GM18517 (cell line): Measurements from ENCODE around the gene DCST1.

Experiments
- ATAC-seq: cut with Tn5 transposase; IDR thresholded peaks from one replicate; pipeline ENCODE4 v1.9.1; 2021; ENCODE audit warnings: mild to moderate bottlenecking, moderate library complexity; ENCODE audit not compliant: unreplicated experiment

Gene DCST1

DNA sequence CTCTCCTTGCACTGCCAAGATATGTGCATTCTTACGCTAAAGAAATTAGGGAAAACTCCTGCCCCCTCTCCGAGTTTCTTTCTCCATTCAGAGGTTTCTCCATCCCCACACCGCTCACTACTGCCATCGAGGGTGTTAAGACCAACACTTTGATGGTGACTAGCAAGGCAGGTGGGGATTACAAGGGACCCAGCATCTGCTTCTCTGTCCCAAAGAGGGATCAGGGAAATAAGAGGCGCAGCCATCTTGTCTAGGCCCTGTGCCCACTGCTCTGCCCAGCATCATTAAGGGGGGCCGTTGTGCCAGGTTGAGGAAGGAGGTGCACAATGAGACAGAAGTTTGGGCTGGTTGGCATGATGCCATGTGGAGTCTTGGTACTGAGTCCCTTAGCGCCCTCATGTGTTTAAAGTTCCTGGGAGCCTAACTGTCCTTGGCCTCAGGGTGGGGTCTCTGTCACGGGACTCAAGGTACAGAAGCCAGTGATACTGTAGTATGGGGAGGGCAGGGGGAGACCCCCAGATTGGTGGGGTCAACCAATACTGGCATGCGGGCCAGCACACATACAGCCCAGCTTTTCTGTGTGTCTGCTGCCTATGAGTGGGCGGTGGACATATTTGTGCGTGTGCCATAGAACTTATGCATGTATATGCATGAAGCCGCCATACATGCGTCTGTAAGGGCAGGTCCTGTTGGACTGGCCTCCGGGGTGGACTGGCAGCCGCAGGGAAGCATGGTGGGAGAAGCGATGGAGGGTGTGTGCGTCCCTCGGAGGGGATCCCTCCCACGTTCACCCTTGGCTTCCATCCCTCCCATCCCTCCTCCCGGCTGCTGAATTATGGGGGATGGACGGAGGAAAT lies 50.5 kb downstream of the DCST1 start:
- no peak for ATAC-seq

DNA sequence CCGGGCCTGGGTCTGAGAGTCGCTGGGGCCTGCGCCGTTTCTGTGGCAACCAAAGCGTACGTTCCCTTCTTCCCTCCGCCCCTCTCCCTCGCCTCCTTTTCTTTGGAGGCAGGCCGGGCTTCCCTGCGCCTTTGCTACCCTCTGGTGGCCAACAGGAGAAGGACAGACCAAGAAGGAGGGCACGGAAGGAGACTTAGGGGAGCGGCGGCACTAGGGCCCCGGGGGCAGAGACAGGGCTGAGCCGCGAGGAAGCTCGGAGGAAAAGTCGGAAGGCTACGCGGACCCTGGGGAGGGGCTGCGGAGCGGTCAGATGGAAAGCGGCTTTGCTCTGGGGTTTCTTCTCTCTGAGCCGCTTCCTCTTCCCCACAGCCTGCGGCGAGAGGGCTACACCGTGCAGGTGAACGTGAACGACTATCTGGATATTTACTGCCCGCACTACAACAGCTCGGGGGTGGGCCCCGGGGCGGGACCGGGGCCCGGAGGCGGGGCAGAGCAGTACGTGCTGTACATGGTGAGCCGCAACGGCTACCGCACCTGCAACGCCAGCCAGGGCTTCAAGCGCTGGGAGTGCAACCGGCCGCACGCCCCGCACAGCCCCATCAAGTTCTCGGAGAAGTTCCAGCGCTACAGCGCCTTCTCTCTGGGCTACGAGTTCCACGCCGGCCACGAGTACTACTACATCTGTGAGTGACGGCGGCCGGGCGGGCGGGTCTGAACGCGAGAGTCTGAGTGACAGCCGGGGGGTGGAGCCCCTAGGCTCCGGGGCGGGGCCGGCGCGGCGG lies 51.3 kb downstream of the DCST1 start:
- peak; percentile 85 for ATAC-seq

GRCh38 chr1:155085504-155086127 lies 52.0 kb downstream of the DCST1 start:
- ATAC-seq, result no peak

GRCh38 chr1:155086128-155086741 lies 52.6 kb downstream of the DCST1 start:
- no peak for ATAC-seq

GRCh38 chr1:155086856-155087535 lies 53.4 kb downstream of the DCST1 start:
- ATAC-seq, result no peak

- no peak for ATAC-seq
Observed at GRCh38 chr1:155091071-155092051, 57.7 kb downstream of the DCST1 start.

GRCh38 chr1:155092131-155092530 lies 58.5 kb downstream of the DCST1 start:
- no peak for ATAC-seq

- no peak for ATAC-seq
Observed at GRCh38 chr1:155092641-155093040, 59.0 kb downstream of the DCST1 start.

DNA sequence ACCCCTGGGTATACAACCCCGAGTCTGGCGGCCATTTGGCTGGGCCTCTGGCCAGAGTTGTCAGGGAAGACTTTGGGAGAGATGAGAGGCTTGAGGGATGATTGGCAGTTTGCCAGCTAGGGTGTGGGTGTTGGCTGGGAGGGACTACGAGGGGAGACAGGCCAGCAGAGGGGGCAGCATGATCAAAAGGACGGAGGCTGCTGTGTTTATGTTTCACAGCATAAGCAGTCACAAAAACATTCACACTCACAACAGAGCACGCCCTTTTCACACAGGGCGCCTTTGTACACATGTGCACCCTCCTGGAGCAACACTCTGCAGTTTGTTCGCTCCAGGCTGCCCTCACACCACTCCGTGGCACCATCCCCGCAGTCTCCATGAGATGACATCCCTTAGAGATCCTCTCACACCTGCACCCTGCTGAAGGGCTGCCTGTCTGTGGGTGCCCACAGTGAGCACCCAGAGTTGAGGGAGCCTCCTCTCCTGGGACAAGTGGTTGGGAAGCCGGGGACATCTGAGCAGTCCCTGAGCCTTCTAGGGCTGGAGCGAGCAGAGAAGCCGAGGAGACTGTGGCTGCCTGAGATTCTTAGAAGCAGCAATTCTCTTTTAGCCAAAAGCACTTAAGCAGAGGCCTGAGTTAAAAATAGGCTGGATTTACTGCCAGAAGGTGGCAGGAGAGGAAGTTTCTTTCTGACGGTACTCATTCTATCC lies 60.4 kb downstream of the DCST1 start:
- no peak for ATAC-seq

- ATAC-seq, result no peak
Observed at GRCh38 chr1:155094622-155094948, 61.0 kb downstream of the DCST1 start.

GRCh38 chr1:155099331-155099730 lies 65.7 kb downstream of the DCST1 start:
- no peak for ATAC-seq
